Activated CD8-positive, alpha-beta memory T cell treated with anti-CD3 and anti-CD28 coated beads, Interleukin-2, amount 50 U/mL, for 24 hours (primary cell): ENCODE results near the gene GPR171.

Experiments
- DNase-seq: peaks from one replicate; pipeline ENCODE4 v3.0.0-alpha.2; 2020; ENCODE audit errors: extremely low read depth

The GPR171 gene

DNA sequence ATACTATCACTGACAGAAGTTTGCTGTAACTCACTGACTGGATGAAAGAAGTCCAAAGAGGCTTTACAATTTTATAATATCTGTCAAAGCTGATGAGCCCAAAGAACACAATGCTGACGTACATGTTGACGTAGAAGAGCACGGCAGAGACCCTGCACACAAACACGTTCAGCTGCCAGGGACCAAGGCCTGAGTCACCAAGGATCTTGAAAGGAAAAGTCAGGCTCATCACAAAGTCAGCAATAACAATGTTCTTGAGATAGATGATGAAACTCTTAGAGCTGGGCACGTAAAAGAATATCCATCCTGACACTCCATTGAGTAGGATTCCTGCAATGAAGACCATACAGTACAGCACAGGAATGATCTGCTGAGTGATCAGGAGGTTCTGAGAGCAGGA is 10.9 kb upstream of the GPR171 start:
- DNase-seq = no peak

- no peak for DNase-seq
Observed at GRCh38 chr3:151213151-151213550, 10.1 kb upstream of the GPR171 start.

DNA sequence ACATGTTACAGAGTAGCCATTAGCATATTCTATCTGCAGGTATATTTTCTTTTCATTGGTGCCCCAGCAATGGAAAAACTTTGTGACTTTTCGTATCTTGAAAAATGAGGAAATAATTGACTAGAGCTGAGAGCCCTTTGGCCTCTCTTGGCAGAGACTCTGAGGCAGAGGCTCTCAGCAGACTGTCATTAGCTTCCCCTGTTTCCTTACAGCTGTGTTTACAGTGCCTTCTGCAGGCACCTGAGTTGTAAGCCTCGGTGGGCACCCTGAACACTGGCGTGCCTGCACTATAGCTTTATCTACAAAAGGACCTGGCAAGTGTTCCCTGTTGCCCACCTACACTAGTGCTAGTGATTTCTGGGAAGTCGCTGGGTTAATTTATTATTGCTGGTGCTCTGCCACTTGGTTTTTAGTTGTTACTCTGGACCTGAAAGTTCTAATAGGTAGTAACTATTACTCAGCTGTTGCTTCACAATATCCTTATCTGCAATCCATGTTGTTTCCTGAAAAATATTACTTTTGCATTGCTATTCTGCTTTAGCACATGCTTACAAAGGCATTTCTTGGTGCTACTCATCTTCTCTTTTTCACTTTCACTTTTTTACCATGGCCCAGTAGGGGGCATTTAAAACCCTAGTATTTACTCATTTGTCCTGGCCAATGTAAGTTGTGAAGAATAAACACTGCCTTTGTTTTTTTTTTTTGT is 7.8 kb upstream of the GPR171 start:
- DNase-seq = no peak

- no peak for DNase-seq
Observed at GRCh38 chr3:151209654-151210053, 6.6 kb upstream of the GPR171 start.

DNA sequence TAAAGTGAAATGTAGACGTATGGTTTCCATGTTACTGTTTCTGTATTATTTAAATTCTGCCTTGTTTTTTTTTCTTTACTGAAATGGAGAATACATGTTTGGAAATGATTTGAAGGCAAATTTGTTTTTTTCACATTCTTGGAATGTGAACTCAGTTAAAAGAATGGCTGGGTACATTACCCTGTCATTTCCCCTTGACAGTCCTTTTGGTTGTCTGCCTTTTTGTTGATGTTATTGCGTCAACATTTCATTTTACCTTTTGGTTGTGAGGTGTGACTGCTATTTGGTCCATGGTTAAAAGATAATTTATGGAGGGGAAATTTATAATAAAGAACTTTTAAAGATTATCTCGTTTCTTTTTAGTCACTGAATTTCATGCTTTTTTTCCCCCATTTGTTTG is 3.2 kb upstream of the GPR171 start:
- DNase-seq = no peak

DNA sequence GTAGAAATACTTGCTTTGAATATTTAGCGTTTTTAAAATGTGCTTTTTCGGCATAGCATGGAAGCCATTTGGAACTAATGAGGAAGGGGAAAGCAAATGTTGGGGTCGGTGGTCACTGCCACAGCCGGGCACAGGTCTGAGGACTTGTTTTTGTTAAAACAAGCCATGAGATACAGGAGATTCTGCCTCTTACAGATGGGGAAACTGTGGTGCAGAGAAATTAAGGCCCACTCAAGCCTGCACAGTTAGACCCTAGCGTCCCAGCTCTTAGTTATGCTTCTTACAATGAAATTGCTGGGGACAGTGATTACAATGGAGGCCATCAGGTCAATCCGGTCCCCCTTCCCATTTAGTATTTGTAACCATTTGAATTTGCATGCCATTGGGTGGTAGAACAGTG is 2.5 kb upstream of the GPR171 start:
- DNase-seq = no peak

GRCh38 chr3:151204530-151205402 is 1.8 kb upstream of the GPR171 start:
- DNase-seq = no peak

GRCh38 chr3:151201051-151201730 is 1.8 kb downstream of the GPR171 start:
- no peak for DNase-seq

GRCh38 chr3:151200586-151200985 is 2.4 kb downstream of the GPR171 start:
- no peak for DNase-seq

- DNase-seq = no peak
Observed at GRCh38 chr3:151199554-151200438, 3.2 kb downstream of the GPR171 start.

DNA sequence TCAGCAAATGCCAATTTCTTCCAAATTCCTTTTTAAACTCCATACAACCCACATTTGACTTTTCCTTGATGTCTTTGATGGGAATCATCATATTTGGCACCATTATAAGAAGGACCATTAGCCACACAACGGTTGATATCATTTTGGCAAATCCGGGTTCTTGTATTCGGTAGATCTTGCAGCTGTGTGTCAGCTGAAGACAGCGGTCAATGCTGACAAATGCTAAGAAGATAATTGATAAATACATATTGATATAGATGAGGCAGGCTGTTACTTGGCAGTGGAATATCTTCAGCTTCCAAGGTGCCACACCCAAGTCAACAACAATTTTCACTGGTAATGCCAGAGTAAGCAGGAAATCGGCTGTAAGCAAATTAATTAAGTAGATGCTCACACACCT is 4.2 kb downstream of the GPR171 start:
- DNase-seq = no peak

- no peak for DNase-seq
Observed at GRCh38 chr3:151197981-151198767, 4.8 kb downstream of the GPR171 start.

DNA sequence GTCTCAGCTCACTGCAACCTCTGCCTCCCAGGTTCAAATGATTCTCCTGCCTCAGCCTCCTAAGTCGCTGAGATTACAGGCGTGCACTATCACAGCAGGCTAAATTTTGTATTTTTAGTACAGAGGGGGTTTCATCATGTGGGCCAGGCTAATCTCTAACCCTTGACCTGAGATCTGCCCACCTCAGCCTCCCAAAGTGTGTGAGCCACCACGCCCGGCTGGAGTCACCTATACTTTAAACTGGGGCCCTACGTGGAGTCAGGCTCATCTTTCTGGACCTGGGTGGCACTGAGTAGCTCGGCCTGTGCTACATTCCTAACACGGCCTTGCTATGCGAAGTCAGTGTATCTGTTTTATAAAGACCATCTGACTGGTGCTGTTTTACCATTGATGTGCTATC is 5.8 kb downstream of the GPR171 start:
- no peak for DNase-seq

- no peak for DNase-seq
Observed at GRCh38 chr3:151196434-151196833, 6.6 kb downstream of the GPR171 start.

DNA sequence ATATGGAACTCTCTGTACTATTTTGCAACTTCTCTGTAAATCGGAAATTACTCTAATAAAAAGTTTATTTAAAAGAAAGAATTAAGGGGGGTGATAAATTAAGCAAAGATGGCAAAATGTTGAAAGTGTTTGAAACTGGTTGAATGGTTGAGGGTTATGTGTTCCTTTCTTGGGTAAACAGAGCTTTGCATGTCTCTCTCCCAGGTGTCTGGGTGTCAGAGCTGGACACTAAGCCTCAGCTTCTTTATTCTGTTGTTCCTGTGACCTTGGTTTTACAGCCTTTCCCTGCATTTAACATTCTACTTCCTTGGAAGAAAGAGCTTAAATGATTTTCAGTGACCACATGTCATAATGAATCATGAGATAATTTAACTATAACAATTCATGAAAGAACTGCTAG is 7.2 kb downstream of the GPR171 start:
- DNase-seq = no peak

DNA sequence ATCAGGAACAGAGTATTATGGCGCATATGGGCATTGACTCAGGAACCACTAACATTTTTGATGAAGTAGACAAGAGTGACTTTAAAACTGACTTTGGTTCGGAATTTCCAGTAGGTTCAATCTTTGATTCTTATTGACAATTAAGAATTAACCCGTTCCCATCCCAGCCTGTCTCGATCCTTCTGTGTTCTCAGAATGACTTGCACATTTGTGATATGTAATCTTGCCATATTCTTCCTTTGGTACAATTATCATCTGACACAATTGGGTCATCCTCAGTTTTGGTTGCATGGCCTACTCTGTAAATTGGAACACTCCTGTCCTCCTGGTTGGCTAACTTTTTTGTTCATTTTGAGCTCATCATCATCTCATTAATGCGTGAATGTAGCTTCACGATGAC is 10.5 kb downstream of the GPR171 start:
- no peak for DNase-seq

- DNase-seq = no peak
Observed at GRCh38 chr3:151191095-151191494, 11.9 kb downstream of the GPR171 start.

DNA sequence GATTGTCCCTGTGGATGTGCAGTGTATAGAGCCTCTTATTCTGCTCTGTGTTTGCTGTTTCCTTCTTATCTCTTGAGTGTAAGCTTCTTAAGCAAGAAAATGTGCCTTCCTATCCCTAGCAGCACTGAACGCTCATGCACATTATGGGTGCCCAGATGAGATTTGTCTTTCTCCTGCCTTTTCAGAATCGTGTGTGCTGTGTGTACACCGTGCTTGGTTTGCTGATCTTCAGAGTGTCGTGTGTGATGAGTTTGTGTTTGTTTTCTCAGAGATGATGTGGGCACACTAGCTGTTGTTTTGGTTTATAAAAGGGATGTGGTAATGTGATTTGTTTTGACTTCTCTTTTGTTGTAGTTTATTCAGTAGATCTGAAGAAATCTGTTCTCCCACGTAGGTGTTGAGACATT is 19.7 kb downstream of the GPR171 start:
- no peak for DNase-seq

GRCh38 chr3:151182349-151183079 is 20.5 kb downstream of the GPR171 start:
- DNase-seq = no peak

DNA sequence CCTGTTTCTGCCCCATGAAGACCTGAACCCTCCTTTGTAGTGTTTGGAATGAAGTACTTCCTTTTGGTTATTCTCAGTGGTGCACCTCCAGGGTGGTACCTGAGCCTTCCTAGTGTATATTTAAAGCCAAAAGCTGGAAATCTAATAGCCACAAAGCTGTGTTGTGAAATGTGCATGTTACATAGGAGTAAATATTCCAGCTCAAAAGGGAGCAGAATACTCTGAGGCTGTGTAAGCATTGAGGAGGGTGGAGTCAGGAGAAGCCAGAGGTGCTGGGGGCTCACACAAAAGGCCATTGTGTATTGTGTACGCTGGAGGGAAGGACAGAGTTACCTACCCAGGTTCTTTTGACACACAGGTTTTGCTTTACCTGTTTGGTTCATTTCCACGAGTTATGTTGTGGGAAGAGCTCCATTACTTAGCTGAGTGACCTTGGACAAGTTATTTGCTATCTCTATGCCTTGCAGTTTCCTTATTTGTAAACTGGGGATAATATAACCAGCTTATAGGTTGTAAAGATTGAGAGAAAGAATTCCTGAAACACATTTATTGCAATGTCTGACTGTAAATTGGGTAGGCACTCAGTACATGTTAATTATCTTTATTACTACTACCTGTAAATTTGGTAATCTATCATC is 24.7 kb downstream of the GPR171 start:
- DNase-seq = no peak
